Stimulated activated CD8-positive, alpha-beta memory T cell treated with anti-CD3 and anti-CD28 coated beads, Interleukin-4, amount 100 ng/mL, for 1 hour (primary cell): ENCODE measurements around the gene MLYCD.

ENCODE experiments used
- DNase-seq, 2 donors: peaks; one replicate each; pipeline ENCODE4 v3.0.0-alpha.2; 2020; ENCODE audit warnings: low read depth in 2 of 2, low spot score in 1 of 2

Gene MLYCD

GRCh38 chr16:83899272-83899897 is 470 bp downstream of the MLYCD start:
- DNase-seq, result peak in 1 of 2 donors; percentile 7

DNA sequence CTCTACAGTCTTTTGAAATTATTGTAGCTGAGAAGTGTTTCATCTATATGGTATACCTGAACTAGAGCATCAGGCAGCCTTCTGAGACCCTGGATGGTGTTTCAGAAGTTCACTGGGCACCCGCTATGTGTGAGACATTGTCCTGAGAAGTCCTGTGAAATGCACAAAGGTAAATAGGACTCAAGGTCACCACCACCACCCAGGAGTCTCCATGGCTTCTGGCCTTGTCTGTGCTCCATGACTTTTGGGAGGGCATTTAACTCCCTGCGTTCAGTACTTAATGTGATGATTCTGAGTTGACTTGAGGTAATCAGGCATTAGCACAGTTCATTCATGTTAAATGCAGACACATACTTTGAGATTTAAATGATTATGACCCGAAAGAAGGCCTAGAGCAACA is 1.1 kb downstream of the MLYCD start:
- no peak for DNase-seq

GRCh38 chr16:83900571-83900970 is 1.7 kb downstream of the MLYCD start:
- DNase-seq, result no peak

GRCh38 chr16:83901101-83901500 is 2.2 kb downstream of the MLYCD start:
- DNase-seq, result no peak

DNA sequence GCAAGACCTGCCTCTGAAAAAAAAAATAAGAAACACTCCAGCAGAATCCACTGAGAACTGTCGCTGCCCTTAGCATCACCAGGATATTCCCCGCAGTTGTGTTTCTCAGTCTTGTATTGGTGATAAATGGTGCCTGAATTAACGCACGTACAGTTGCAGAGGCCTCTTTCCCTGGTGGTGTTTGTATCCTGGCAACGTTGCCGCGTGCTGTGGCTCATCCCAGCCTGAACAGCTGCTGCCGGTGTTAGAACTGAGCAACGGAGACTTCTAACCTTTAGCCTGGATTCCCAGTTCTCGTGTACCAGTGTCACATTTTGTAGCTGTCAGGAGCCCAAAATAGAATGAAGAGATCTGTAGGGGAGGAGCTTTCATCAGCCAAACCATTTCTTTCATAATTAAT is 4.8 kb downstream of the MLYCD start:
- DNase-seq, result no peak

- DNase-seq, result no peak
Observed at GRCh38 chr16:83906683-83907082, 7.8 kb downstream of the MLYCD start.

DNA sequence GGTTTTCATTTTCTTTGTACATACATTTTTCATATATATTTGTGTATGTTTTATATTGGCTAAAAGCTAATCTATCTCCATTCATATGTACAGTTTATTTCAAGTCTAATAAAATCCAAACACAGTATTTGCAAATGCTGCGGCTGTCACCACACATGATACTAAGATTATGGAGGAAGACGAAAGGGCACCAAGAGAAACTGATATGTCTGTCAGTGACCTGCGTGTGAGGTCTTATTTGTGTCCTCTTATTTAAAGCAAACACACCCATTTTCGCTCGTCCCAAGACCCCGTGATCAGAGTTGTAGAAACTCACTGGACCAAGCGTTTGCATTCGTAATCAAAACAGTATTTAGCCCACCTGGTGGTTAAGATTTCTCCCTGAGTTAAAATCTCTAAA is 8.2 kb downstream of the MLYCD start:
- no peak for DNase-seq

DNA sequence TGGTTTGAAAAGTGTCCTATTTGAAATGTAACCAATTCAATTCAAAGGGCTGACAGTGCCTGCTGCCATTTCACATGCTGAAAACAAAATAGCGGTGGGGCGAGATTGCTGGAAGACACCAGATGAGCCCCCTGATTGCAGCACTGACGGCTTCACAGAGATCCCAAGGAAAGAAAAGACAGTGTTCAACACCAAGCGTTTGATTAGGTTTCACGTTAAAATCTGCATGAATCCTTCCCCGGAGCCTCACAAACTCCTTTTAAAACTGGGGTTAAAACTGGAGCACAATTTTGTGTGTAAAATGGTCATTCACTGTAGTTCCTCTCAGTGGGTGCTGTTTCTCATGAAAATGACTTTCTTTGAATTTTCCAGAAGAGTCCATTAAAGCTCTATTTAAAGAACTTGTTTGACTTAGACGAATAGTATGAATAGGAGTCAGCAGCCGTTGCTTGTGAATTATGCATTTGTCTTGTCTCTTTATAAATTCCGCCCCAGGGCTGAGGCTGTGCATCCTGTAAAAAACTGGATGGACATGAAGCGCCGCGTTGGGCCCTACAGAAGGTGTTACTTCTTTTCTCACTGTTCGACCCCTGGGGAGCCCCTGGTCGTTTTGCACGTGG is 8.8 kb downstream of the MLYCD start:
- no peak for DNase-seq

- DNase-seq, result no peak
Observed at GRCh38 chr16:83908798-83909197, 9.9 kb downstream of the MLYCD start.

- DNase-seq, result no peak
Observed at GRCh38 chr16:83911290-83911689, 12.4 kb downstream of the MLYCD start.

DNA sequence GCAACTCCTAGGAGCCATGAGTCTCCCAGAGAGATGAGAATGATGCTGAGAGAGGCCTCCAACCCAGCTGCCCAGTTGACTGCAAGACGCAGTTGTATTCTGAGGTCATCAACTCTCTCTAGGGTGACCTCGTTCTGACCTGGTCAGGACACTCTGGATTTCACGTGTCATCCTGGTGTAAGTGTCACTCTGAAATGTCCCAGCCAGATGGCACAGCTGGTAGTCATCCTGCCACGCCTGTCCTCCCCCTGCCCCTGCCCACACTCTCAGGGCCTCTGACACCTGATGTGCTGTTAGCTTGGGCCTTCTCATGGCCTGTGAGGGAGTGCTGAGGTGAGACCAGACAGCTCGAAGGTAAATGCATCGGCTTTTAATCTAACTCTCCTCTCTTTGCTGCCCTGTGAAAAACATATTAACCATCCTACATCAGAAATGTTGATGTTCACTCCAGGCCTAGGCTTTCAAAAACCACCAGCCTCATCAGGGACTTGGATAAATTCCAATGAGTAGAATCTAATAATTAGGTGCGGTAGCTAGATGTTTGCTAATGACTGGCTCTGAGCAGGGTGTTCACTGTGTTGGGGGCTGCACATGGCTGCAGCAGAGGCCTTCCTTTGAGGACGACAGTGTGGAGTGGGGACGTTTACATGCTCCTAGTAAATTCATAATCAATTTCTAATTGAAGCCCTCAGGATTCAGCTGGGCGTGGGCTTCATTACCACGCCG is 13.8 kb downstream of the MLYCD start:
- no peak for DNase-seq

DNA sequence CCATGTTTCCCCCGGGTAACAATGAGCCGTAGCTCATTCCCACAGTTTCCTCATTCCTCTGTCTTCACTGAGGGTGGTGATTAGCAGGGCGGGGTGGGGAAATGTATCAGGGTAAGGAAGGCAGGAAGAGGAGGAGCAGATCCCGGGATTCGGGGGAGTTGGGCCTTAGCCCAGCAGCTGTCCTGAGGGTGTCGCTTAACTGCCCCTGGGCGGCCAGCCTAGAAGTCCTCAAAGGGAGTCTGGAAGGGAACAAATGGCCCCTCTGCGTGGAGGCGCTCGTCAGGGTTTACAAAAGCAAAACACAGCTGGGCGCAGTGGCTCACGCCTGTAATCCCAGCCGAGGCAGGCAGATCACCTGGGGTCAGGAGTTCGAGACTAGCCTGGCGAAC is 14.3 kb downstream of the MLYCD start:
- DNase-seq, result no peak

DNA sequence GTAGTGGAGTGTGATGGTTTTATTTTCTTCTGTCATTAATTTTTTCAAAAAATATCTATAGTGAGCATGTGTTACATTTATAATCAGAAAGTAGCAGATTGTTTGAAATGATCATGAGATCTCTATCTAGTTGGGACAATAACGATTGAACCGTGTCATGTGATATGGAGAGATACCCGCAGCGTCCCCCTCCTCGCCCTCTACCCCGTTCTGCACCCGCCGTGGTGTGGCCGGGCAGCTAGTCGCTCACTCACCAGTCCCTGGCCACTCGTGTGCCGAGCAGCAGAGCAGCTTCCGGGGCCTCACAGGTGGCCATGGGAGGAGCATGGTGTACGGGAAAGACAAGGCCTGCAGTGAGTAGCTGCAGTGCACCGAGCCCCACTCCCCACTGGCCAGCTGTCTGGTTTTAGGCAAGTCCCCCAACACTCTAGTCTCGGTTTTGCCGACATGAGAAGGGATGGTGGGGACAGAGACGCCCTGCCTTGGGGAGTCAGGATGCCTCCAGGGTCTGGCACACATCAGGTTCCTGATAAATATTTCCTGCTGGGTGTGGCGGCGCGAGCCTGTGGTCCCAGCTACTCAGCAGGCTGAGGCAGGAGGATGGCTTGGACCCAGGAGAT is 15.3 kb downstream of the MLYCD start:
- DNase-seq, result no peak

DNA sequence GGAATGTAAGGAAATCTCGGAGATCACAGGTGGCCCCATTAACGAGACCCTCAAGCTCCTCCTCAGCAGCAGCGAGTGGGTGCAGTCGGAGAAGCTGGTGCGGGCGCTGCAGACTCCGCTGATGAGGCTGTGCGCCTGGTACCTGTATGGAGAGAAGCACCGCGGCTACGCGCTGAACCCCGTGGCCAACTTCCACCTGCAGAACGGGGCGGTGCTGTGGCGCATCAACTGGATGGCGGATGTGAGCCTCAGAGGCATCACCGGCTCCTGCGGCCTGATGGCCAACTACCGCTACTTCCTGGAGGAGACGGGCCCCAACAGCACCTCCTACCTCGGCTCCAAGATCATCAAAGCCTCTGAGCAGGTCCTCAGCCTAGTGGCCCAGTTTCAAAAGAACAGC is 16.2 kb downstream of the MLYCD start:
- no peak for DNase-seq

DNA sequence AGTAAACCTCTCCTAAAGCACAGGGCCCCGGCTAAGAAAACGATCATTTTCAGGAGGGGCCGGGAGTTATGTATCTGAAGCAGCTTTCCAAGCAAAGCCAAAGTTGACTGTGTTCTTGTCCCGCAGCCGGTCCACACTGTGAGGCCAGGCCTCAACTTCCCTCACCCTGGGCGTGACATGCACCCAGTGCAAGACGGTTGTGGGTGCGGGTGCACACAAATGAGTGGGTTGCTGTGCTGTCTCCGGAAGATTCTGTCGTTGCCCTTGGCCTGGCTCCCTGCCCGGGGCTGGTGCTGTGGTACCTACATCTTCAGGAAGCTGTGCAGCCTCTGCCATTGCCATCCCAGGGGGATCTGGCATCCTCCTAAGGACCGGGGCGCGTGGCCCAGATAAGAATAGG is 16.6 kb downstream of the MLYCD start:
- no peak for DNase-seq

DNA sequence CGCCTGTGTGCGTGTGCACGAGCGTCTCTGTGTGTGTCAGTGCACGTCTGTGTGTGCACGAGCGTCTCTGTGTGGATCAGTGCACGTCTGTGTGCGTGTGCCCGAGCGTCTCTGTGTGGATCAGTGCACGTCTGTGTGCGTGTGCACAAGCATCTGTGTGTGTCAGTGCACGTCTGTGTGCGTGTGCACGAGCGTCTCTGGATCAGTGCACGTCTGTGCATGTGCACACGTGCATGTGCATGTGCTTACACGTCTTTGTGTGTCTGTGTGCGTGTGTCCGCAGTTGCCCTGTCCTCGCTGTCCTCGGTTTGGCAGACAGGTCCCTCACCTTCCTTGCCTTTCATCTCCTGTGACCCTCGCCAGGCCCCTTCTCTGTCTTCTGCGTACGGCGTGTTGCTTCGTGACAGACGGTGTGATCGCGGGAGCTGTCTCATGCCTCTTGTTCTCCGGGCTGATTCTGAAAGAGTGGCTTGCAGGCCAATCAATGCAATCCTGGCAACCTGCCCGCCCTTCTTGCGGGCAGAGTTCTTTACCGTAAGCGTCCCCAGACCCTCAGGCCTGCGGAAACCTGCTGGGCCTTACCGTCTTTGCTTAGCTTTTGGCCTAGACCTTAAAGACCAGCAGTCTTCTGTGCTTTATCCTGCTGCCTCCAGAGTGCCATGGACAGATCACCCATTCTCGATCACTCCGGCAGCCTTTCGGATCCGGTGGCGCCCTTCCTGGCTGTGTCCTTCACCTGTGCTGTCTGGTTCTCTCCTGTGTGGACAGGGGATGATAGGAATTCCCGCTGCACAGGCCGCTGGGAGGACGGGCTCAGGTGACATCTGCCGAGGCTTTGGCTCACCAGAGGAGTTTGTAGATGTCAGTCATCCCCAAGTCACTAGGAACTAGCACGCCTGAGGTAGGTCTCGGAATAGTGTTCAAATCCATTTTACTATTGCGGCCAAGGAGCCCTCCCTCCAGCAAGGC is 18.5 kb downstream of the MLYCD start:
- DNase-seq, result no peak

- DNase-seq, result no peak
Observed at GRCh38 chr16:83920894-83921491, 22.1 kb downstream of the MLYCD start.

GRCh38 chr16:83923581-83924365 is 24.9 kb downstream of the MLYCD start:
- DNase-seq, result no peak

DNA sequence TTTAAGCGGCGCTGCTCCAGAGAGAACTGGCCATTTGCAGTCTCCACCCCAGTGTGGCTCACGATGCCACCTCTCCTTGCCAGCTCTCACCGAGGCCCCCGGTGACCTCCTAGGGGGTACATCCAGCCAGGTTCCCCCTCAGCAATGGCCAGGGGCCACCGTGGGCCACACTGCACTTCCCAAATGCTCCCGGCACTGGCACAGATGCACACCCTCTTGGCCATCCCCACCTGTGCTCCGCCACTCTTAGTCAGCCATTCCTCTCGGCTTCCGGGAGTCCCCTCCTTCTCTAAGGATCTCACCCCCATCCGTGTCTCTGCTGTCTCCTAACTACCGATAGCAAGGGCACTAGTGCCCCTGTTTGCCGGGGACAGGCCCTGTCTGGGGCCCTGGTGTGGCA is 25.8 kb downstream of the MLYCD start:
- DNase-seq, result no peak
